Astrocyte (in vitro differentiated cells and primary cell): Measurements from ENCODE around the gene CYP46A1. TPM values are rescaled to one million over a fixed set of nuclear protein-coding genes. Genes with fewer than 3 reads are reported as not detected.

Experiments
- DNase-seq: peaks from one replicate; pipeline ENCODE4 v3.0.0-alpha.2; 2010; ENCODE audit warnings: low read depth
- FAIRE-seq: peaks from 2 replicates; lab custom pipeline; 2011; peaks lifted over from hg19 to GRCh38; lab: Jason Lieb, UNC
- H2AFZ ChIP-seq: 2 replicates; pipeline ENCODE4 v1.6.0; 2012; ENCODE audit warnings: low read depth, low read length, inconsistent platforms
- H3K27ac ChIP-seq: 2 replicates; pipeline ENCODE4 v1.5.1; 2011; ENCODE audit warnings: low read depth, low read length, inconsistent platforms
- H3K27me3 ChIP-seq: 2 replicates; pipeline ENCODE4 v1.6.0; 2011; ENCODE audit warnings: low read length, inconsistent platforms; ENCODE audit not compliant: insufficient read depth
- H3K36me3 ChIP-seq: 2 replicates; pipeline ENCODE4 v1.5.1; 2011; ENCODE audit warnings: low read length, inconsistent platforms; ENCODE audit not compliant: insufficient read depth
- H3K4me1 ChIP-seq: 2 replicates; pipeline ENCODE4 v1.5.1; 2011; ENCODE audit warnings: low read length, inconsistent platforms; ENCODE audit not compliant: insufficient read depth
- H3K4me2 ChIP-seq: 2 replicates; pipeline ENCODE4 v1.6.0; 2012; ENCODE audit warnings: low read length, inconsistent platforms
- H3K4me3 ChIP-seq: 2 replicates; pipeline ENCODE4 v1.5.1; 2011; ENCODE audit warnings: low read depth, mild to moderate bottlenecking, low read length, inconsistent platforms; ENCODE audit not compliant: insufficient read depth
- H3K79me2 ChIP-seq: 2 replicates; pipeline ENCODE4 v1.6.0; 2012; ENCODE audit warnings: mild to moderate bottlenecking, low read length, inconsistent platforms; ENCODE audit not compliant: insufficient read depth
- H3K9ac ChIP-seq: 2 replicates; pipeline ENCODE4 v1.6.0; 2012; ENCODE audit warnings: mild to moderate bottlenecking, low read length, inconsistent platforms
- H3K9me3 ChIP-seq: 2 replicates; pipeline ENCODE4 v1.5.1; 2012; ENCODE audit warnings: low read depth, mild to moderate bottlenecking, low read length, inconsistent platforms; ENCODE audit not compliant: insufficient read depth
- H4K20me1 ChIP-seq: 2 replicates; pipeline ENCODE4 v1.6.0; 2012; ENCODE audit warnings: low read length, inconsistent platforms; ENCODE audit not compliant: insufficient read depth
- H3K27ac Mint-ChIP-seq: one replicate; pipeline ENCODE4 v1.8.0; 2021; ENCODE audit warnings: mild to moderate bottlenecking, mixed read lengths; ENCODE audit not compliant: unreplicated experiment
- H3K27me3 Mint-ChIP-seq: one replicate; pipeline ENCODE4 v1.8.0; 2021; ENCODE audit warnings: low read depth, mixed read lengths; ENCODE audit not compliant: unreplicated experiment
- H3K36me3 Mint-ChIP-seq: one replicate; pipeline ENCODE4 v1.8.0; 2021; ENCODE audit warnings: low read depth, mixed read lengths; ENCODE audit not compliant: unreplicated experiment
- H3K4me1 Mint-ChIP-seq: one replicate; pipeline ENCODE4 v1.8.0; 2021; ENCODE audit warnings: low read depth, mixed read lengths; ENCODE audit not compliant: unreplicated experiment
- H3K4me3 Mint-ChIP-seq: one replicate; pipeline ENCODE4 v1.8.0; 2021; ENCODE audit warnings: mild to moderate bottlenecking, moderate library complexity, mixed read lengths; ENCODE audit not compliant: unreplicated experiment
- H3K9me3 Mint-ChIP-seq: one replicate; pipeline ENCODE4 v1.8.0; 2021; ENCODE audit warnings: mild to moderate bottlenecking, mixed read lengths; ENCODE audit not compliant: unreplicated experiment
- EZH2 ChIP-seq: IDR thresholded peaks from 2 replicates; pipeline ENCODE4 v1.6.1; 2012; ENCODE audit warnings: mild to moderate bottlenecking, low read length, inconsistent platforms; ENCODE audit not compliant: insufficient read depth
- total RNA-seq: library from RNA; stranded (reverse); gene quantifications from 2 replicates; pipeline ENCODE4 v1.2.1, GENCODE V29; 2021
- TF ChIP-seq, protein P1 (sequence below): IDR thresholded peaks from 2 replicates; pipeline ENCODE4 v1.5.1; 2011; ENCODE audit warnings: low read depth, mild to moderate bottlenecking, inconsistent platforms, low read length, moderate library complexity; ENCODE audit not compliant: insufficient read depth

CYP46A1 gene
- total RNA-seq, 1 donor from 2014 or later: 0.52 TPM

DNA sequence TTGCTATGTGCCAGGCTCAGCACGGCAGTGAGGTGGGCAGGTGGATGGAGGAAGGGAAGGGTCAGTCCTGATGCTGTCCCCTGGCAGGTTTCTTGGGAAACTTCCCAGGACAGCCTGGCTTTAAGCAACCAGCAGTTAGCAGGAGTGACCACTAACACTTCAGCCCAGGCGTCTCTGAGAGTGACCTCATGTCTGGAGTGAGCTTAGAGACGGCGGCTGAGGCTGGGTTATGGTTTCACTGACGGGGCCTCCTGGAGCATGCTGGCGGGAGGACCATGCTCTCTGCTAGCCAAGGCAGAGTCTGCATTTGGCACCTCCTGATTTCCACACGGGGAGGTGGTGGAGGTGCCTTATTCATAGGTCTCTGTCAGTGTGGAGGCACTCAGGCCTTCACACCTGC, 36.7 kb upstream of the CYP46A1 start:
- DNase-seq (peak; percentile 73), FAIRE-seq (no peak)
- no peaks in the 10 kb centered on the region for H3K27me3 ChIP-seq
- H3K9ac ChIP-seq: no peak overlapping the region
- Mint-ChIP-seq H3K4me3 (no peak overlapping the region), H3K36me3 (peaks cover 2% of the 10 kb centered on the region), H3K27ac (no peak overlapping the region), H3K27me3 (peaks cover 27% of the 10 kb centered on the region), H3K9me3 (peaks cover 9% of the 10 kb centered on the region), H3K4me1 (peaks cover 12% of the 10 kb centered on the region)
- H4K20me1 ChIP-seq: no peaks in the 10 kb centered on the region
- H3K36me3 ChIP-seq: no peaks in the 10 kb centered on the region
- H3K27ac ChIP-seq: no peak overlapping the region
- no peak overlapping the region for H3K4me2 ChIP-seq
- no peak overlapping the region for H2AFZ ChIP-seq
- H3K4me3 ChIP-seq: no peak overlapping the region
- TF ChIP-seq, protein P1, sequence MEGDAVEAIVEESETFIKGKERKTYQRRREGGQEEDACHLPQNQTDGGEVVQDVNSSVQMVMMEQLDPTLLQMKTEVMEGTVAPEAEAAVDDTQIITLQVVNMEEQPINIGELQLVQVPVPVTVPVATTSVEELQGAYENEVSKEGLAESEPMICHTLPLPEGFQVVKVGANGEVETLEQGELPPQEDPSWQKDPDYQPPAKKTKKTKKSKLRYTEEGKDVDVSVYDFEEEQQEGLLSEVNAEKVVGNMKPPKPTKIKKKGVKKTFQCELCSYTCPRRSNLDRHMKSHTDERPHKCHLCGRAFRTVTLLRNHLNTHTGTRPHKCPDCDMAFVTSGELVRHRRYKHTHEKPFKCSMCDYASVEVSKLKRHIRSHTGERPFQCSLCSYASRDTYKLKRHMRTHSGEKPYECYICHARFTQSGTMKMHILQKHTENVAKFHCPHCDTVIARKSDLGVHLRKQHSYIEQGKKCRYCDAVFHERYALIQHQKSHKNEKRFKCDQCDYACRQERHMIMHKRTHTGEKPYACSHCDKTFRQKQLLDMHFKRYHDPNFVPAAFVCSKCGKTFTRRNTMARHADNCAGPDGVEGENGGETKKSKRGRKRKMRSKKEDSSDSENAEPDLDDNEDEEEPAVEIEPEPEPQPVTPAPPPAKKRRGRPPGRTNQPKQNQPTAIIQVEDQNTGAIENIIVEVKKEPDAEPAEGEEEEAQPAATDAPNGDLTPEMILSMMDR: no peak
- no peak for TF ChIP-seq EZH2
- H3K9me3 ChIP-seq: no peaks in the 10 kb centered on the region
- H3K79me2 ChIP-seq: no peaks in the 10 kb centered on the region
- H3K4me1 ChIP-seq: peaks cover 18% of the 10 kb centered on the region

DNA sequence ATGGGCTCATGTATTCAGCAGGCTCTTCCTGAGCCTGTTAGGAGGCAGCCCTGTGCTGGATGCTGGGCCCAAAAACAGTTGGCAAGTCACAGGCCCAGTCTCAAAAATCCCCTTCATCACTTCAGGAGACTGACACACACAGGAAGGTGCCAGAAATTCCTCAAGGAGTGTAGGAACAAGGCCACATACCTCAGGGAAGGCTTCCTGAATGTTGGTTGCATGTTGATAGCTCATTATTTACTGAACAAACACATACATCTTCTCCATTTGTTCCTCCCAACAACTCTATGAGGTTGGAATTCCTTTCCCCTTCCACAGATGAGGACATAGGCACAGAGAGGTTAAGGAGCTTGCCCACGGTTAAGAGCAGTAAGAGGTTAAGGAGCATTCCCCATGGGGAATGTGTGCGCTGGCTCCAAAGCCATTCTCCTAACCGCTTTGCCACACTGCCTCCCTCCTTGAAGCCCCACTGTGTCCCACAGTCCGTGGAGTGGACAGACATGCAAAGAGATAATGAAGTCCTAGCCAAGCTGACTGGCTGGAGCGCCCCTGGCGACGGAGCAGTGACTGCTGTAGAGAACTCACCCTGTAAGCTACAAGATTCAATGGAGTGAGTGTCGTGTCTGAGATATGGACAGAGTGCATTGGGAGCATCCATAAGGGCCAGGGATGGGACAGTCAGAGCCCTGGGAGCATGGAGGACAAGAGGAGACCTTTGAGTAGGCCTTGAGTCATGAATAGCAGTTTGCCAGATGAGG, 35.9 kb upstream of the CYP46A1 start:
- no peak for FAIRE-seq
- Histone ChIP-seq H3K36me3 (no peaks in the 10 kb centered on the region), H3K9ac (no peak overlapping the region), H3K4me1 (peaks cover 18% of the 10 kb centered on the region), H3K27ac (no peak overlapping the region), H3K4me3 (no peak overlapping the region), H3K9me3 (no peaks in the 10 kb centered on the region), H2AFZ (no peak overlapping the region), H4K20me1 (no peaks in the 10 kb centered on the region), H3K4me2 (no peak overlapping the region), H3K79me2 (no peaks in the 10 kb centered on the region), H3K27me3 (no peaks in the 10 kb centered on the region)
- TF ChIP-seq EZH2: no peak
- TF ChIP-seq, protein P1: no peak
- Mint-ChIP-seq H3K27me3 (peaks cover 24% of the 10 kb centered on the region), H3K27ac (peak overlapping the region; percentile 30), H3K36me3 (peaks cover 2% of the 10 kb centered on the region), H3K4me1 (peaks cover 12% of the 10 kb centered on the region), H3K9me3 (peaks cover 9% of the 10 kb centered on the region), H3K4me3 (no peak overlapping the region)
- DNase-seq: peak; percentile 37

DNA sequence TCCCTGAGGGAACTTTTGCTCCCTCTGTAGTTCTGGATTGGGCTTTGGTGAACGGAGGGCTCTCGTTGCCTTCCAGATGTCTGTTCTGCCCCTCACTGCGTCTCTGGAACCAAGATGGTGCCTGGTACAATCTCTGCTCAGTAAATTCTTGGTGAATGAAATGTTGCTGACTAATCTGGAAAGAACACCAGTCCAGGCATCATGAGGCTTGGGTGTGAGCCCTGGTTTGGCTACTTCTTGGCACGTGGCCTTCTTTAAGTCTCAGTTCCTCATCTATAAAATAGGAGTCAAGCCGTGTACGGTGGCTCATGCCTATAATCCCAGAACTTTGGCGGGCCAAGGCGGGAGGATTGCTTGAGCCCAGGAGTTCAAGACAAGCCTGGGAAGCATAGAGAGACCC, 34.9 kb upstream of the CYP46A1 start:
- Histone ChIP-seq H2AFZ (no peak overlapping the region), H4K20me1 (no peaks in the 10 kb centered on the region), H3K9me3 (no peaks in the 10 kb centered on the region), H3K36me3 (no peaks in the 10 kb centered on the region), H3K4me3 (no peak overlapping the region), H3K27me3 (no peaks in the 10 kb centered on the region), H3K27ac (peak overlapping the region; percentile 40), H3K4me1 (peaks cover 18% of the 10 kb centered on the region), H3K9ac (no peak overlapping the region), H3K79me2 (no peaks in the 10 kb centered on the region), H3K4me2 (no peak overlapping the region)
- H3K4me1 Mint-ChIP-seq: peaks cover 12% of the 10 kb centered on the region
- H3K36me3 Mint-ChIP-seq: peaks cover 2% of the 10 kb centered on the region
- H3K27me3 Mint-ChIP-seq: peaks cover 19% of the 10 kb centered on the region
- peak; percentile 17 for FAIRE-seq
- peak; percentile 81 for DNase-seq
- no peak overlapping the region for H3K27ac Mint-ChIP-seq
- no peak for TF ChIP-seq EZH2
- TF ChIP-seq, protein P1: no peak
- peaks cover 9% of the 10 kb centered on the region for H3K9me3 Mint-ChIP-seq
- no peak overlapping the region for H3K4me3 Mint-ChIP-seq
